ENCODE results near the gene HNRNPDL. TPM values are rescaled to one million over a fixed set of nuclear protein-coding genes. Genes with fewer than 3 reads are reported as not detected.
"Not testable (repeated sequence)": the region's sequence is repeated elsewhere in the genome, so short reads cannot be mapped to it uniquely, and the experiment has no call there.

The HNRNPDL gene
- total RNA-seq: 100 to 1,000 TPM; 308 to 345 TPM

- Mint-ChIP-seq H3K27ac (peak within 1 kb of the TSS; percentile 99), H3K27me3 (no peaks in the 10 kb centered on the region), H3K4me1 (peaks cover 49% of the 10 kb centered on the region), H3K9me3 (ENCODE audit: low read depth) (no peaks in the 10 kb centered on the region), H3K36me3 (ENCODE audit: low read depth) (peaks cover 70% of the 10 kb centered on the region), H3K4me3 (peak within 1 kb of the TSS; percentile 94)
- CTCF ChIA-PET: interaction anchor here (0.9 to 2.4 kb wide), 5 partner anchors 8 to 75 kb away, joined by 3 to 14 read pairs (median 3); partner anchors contain the start of gene HNRNPD
- intact Hi-C loops (cut with DNase I, micrococcal nuclease): loop anchor here (1.0 to 10.0 kb wide), 11 partner anchors 56 to 1025 kb away; partner anchors contain the start of genes THAP9 (in 2 of the 2), COPS4 (in 1 of the 2), COQ2 (in 1 of the 2) and HELQ (in 1 of the 2)
- peak; percentile 100 for DNase-seq
- POLR2A ChIA-PET: interaction anchor here (1.4 to 2.6 kb wide), 3 partner anchors 9 to 56 kb away, joined by 3 to 38 read pairs (median 6); partner anchors contain the start of gene HNRNPD
- ATAC-seq: peak; percentile 60
These were observed at the start of gene HNRNPDL, which contains the start of gene ENOPH1 for GRCh38 chr4:82430193-82430963. Gene HNRNPDL (minus strand): TSS chr4:82430462. CDS start chr4:82429690, 772 bp downstream. Gene ENOPH1 (plus strand): TSS chr4:82430590. CDS start chr4:82430830, 240 bp downstream.

GRCh38 chr4:82479562-82479961 is 49.3 kb upstream of the HNRNPDL start:
- Mint-ChIP-seq H3K9me3 (ENCODE audit: low read depth) (no peaks in the 10 kb centered on the region), H3K36me3 (ENCODE audit: low read depth) (peaks cover 6% of the 10 kb centered on the region), H3K27me3 (no peaks in the 10 kb centered on the region), H3K27ac (no peak overlapping the region), H3K4me3 (no peak overlapping the region), H3K4me1 (no peaks in the 10 kb centered on the region)
- no peak for DNase-seq
- no peak for ATAC-seq
- POLR2A ChIA-PET: no interaction called here
- CTCF ChIA-PET: no interaction called here
- intact Hi-C loops (cut with DNase I, micrococcal nuclease): no loop called here

GRCh38 chr4:82477469-82477868 is 47.2 kb upstream of the HNRNPDL start:
- H3K27me3 Mint-ChIP-seq; DNase-seq; H3K36me3 Mint-ChIP-seq (ENCODE audit: low read depth); H3K4me3 Mint-ChIP-seq; CTCF ChIA-PET; H3K27ac Mint-ChIP-seq; POLR2A ChIA-PET; ATAC-seq; H3K9me3 Mint-ChIP-seq (ENCODE audit: low read depth); intact Hi-C loops (cut with DNase I, micrococcal nuclease); H3K4me1 Mint-ChIP-seq: not testable (repeated sequence)

GRCh38 chr4:82475931-82476330 is 45.7 kb upstream of the HNRNPDL start:
- intact Hi-C loops (cut with DNase I, micrococcal nuclease); DNase-seq; H3K4me1 Mint-ChIP-seq; ATAC-seq; H3K4me3 Mint-ChIP-seq; H3K9me3 Mint-ChIP-seq (ENCODE audit: low read depth); H3K36me3 Mint-ChIP-seq (ENCODE audit: low read depth); H3K27ac Mint-ChIP-seq; H3K27me3 Mint-ChIP-seq: not testable (repeated sequence)
- ChIA-PET POLR2A (interaction anchor here (0.6 kb wide), 1 partner anchor 111 kb away, joined by 11 read pairs; no protein-coding TSS in a partner anchor), CTCF (interaction anchor here (0.6 to 0.7 kb wide), 2 partner anchors 68 to 371 kb away, joined by 3 read pairs; no protein-coding TSS in a partner anchor)

GRCh38 chr4:82473621-82474164 is 43.4 kb upstream of the HNRNPDL start:
- H3K36me3 Mint-ChIP-seq (ENCODE audit: low read depth): peaks cover 1% of the 10 kb centered on the region
- no peak for DNase-seq
- CTCF ChIA-PET: no interaction called here
- H3K27me3 Mint-ChIP-seq: no peaks in the 10 kb centered on the region
- ATAC-seq: no peak
- H3K4me3 Mint-ChIP-seq: no peak overlapping the region
- no peak overlapping the region for H3K27ac Mint-ChIP-seq
- H3K9me3 Mint-ChIP-seq (ENCODE audit: low read depth): no peaks in the 10 kb centered on the region
- POLR2A ChIA-PET: no interaction called here
- intact Hi-C loops (cut with DNase I, micrococcal nuclease): no loop called here
- H3K4me1 Mint-ChIP-seq: no peaks in the 10 kb centered on the region

GRCh38 chr4:82473080-82473479 is 42.8 kb upstream of the HNRNPDL start:
- H3K27me3 Mint-ChIP-seq; intact Hi-C loops (cut with DNase I, micrococcal nuclease); H3K27ac Mint-ChIP-seq; H3K36me3 Mint-ChIP-seq (ENCODE audit: low read depth); H3K4me1 Mint-ChIP-seq; CTCF ChIA-PET; H3K4me3 Mint-ChIP-seq; ATAC-seq; DNase-seq; H3K9me3 Mint-ChIP-seq (ENCODE audit: low read depth); POLR2A ChIA-PET: not testable (repeated sequence)

- peaks cover 15% of the 10 kb centered on the region for H3K36me3 Mint-ChIP-seq (ENCODE audit: low read depth)
- H3K27ac Mint-ChIP-seq: no peak overlapping the region
- CTCF ChIA-PET: interaction anchor here (0.6 to 3.7 kb wide), 3 partner anchors 10 to 268 kb away, joined by 3 to 13 read pairs (median 5); no protein-coding TSS in a partner anchor
- no peaks in the 10 kb centered on the region for H3K4me1 Mint-ChIP-seq
- no peaks in the 10 kb centered on the region for H3K9me3 Mint-ChIP-seq (ENCODE audit: low read depth)
- no peaks in the 10 kb centered on the region for H3K27me3 Mint-ChIP-seq
- ATAC-seq: peak; percentile 63
- DNase-seq: no peak
- POLR2A ChIA-PET: no interaction called here
- no peak overlapping the region for H3K4me3 Mint-ChIP-seq
- intact Hi-C loops (cut with DNase I, micrococcal nuclease): loop anchor here in 1 of 2 experiments (10.0 kb wide), 1 partner anchor 1175 kb away; no protein-coding TSS in a partner anchor
These were observed 39.6 kb upstream of the HNRNPDL start for GRCh38 chr4:82469791-82470345.

- Mint-ChIP-seq H3K4me1 (no peaks in the 10 kb centered on the region), H3K36me3 (ENCODE audit: low read depth) (peaks cover 29% of the 10 kb centered on the region), H3K9me3 (ENCODE audit: low read depth) (no peaks in the 10 kb centered on the region), H3K4me3 (no peak overlapping the region), H3K27me3 (no peaks in the 10 kb centered on the region), H3K27ac (no peak overlapping the region)
- intact Hi-C loops (cut with DNase I, micrococcal nuclease): loop anchor here in 1 of 2 experiments (10.0 kb wide), 1 partner anchor 1177 kb away; no protein-coding TSS in a partner anchor
- ChIA-PET CTCF (interaction anchor here (0.6 to 1.8 kb wide), 3 partner anchors 13 to 272 kb away, joined by 3 to 5 read pairs (median 3); no protein-coding TSS in a partner anchor), POLR2A (no interaction called here)
- no peak for DNase-seq
- no peak for ATAC-seq
These were observed 37.2 kb upstream of the HNRNPDL start for GRCh38 chr4:82467471-82467870.

- peaks cover 42% of the 10 kb centered on the region for H3K36me3 Mint-ChIP-seq (ENCODE audit: low read depth)
- ChIA-PET CTCF (interaction anchor here (0.5 to 3.3 kb wide), 5 partner anchors 8 to 276 kb away, joined by 3 to 14 read pairs (median 5); no protein-coding TSS in a partner anchor), POLR2A (no interaction called here)
- intact Hi-C loops (cut with DNase I, micrococcal nuclease): loop anchor here in 1 of 2 experiments (5.0 to 10.0 kb wide), 2 partner anchors 819 to 1182 kb away; partner anchors contain the start of gene COQ2
- peaks cover 8% of the 10 kb centered on the region for H3K4me1 Mint-ChIP-seq
- H3K4me3 Mint-ChIP-seq: no peak overlapping the region
- ATAC-seq (no peak), DNase-seq (no peak)
- no peak overlapping the region for H3K27ac Mint-ChIP-seq
- no peaks in the 10 kb centered on the region for H3K27me3 Mint-ChIP-seq
- no peaks in the 10 kb centered on the region for H3K9me3 Mint-ChIP-seq (ENCODE audit: low read depth)
These were observed 33.0 kb upstream of the HNRNPDL start for GRCh38 chr4:82463221-82463620.

GRCh38 chr4:82462415-82462831 is 32.2 kb upstream of the HNRNPDL start:
- DNase-seq (peak; percentile 93), ATAC-seq (peak; percentile 95)
- Mint-ChIP-seq H3K27ac (no peak overlapping the region), H3K4me1 (peaks cover 9% of the 10 kb centered on the region), H3K4me3 (no peak overlapping the region), H3K9me3 (ENCODE audit: low read depth) (no peaks in the 10 kb centered on the region), H3K27me3 (no peaks in the 10 kb centered on the region), H3K36me3 (ENCODE audit: low read depth) (peaks cover 43% of the 10 kb centered on the region)
- ChIA-PET CTCF (interaction anchor here (1.0 to 4.9 kb wide), 8 partner anchors 9 to 276 kb away, joined by 3 to 43 read pairs (median 5); no protein-coding TSS in a partner anchor), POLR2A (no interaction called here)
- intact Hi-C loops (cut with DNase I, micrococcal nuclease): loop anchor here (1.0 to 10.0 kb wide), 3 partner anchors 277 to 1182 kb away; partner anchors contain the start of gene COQ2 (in 1 of the 2)

GRCh38 chr4:82461710-82462109 is 31.4 kb upstream of the HNRNPDL start:
- no peak for ATAC-seq
- Mint-ChIP-seq H3K27ac (no peak overlapping the region), H3K36me3 (ENCODE audit: low read depth) (peaks cover 45% of the 10 kb centered on the region), H3K9me3 (ENCODE audit: low read depth) (no peaks in the 10 kb centered on the region), H3K27me3 (no peaks in the 10 kb centered on the region), H3K4me1 (peaks cover 10% of the 10 kb centered on the region), H3K4me3 (no peak overlapping the region)
- POLR2A ChIA-PET: no interaction called here
- CTCF ChIA-PET: interaction anchor here (0.6 to 4.9 kb wide), 10 partner anchors 9 to 281 kb away, joined by 3 to 43 read pairs (median 5); no protein-coding TSS in a partner anchor
- DNase-seq: no peak
- intact Hi-C loops (cut with DNase I, micrococcal nuclease): loop anchor here (1.0 to 10.0 kb wide), 3 partner anchors 278 to 1183 kb away; partner anchors contain the start of gene COQ2 (in 1 of the 2)
